ENCODE measurements around the gene DDA1. TPM values are rescaled to one million over a fixed set of nuclear protein-coding genes. Genes with fewer than 3 reads are reported as not detected.
A peak's percentile ranks its signal among the peaks of the same experiment; 100 is the strongest.

The DDA1 gene
- total RNA-seq, 4 donors from 2014 or later, result 16.4 to 30.7 (median 26.3) TPM

DNA sequence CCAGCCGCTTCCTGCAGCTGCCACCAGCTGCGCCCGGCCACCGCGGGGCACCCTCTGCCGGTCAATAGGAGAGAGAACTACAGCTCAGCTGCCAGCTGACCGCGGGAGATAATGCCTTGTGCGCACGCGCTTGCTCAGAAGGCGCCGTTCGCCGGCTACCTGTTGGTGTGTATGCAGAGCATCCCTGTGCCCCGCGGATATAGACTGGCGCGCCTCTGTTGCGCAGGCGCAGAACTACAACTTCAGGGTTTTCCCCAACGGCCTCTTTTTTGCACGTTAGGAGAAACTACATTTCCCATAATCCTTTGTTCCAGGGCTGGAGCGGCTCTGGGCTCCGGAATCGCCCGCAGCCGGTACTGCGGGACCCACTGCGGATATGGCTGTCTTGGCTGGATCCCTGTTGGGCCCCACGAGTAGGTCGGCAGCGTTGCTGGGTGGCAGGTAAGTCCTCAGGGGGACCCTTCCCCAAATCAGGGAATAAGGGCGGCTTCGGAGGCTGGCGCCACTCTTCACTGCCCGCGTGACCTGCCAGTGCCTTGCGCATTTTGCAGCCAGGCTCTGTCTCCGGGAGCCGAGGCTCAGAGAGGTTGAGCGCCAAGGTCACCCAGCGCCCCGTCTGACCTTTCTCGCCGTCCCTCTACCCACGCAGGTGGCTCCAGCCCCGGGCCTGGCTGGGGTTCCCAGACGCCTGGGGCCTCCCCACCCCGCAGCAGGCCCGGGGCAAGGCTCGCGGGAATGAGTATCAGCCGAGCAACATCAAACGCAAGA is 3.7 kb upstream of the DDA1 start, which contains the start of gene MRPL34:
TSS of gene MRPL34 (plus strand) at position 356 of the 768 bp plus-strand sequence. CDS start at position 377, 21 bp downstream.
- WGBS, 2 donors, result 0% methylated on average over 41 to 50 of the region's 55 CpGs

DNA sequence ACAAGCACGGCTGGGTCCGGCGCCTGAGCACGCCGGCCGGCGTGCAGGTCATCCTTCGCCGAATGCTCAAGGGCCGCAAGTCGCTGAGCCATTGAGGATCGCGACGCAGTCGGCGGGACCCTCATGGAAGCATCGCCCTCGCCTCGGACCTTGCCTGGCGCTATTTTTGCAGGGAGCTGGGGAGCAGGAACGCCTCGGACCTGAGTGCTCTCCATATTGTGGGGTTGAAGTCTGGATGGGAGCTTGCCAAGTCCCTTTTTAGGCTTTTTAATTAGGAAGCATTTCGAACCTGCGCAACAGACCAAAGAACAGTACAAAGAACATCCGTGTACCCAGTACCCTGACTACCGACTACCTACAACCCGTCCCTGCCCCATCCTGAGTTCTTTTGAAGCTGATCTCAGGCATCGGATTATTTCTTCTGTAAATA is 3.1 kb upstream of the DDA1 start:
- 6 to 7% methylated on average over 18 to 25 of the region's 28 CpGs for WGBS, 2 donors
- peak overlapping the region; percentile 57 for H3K4me3 ChIP-seq (ENCODE audit: low read depth, poor library complexity, severe bottlenecking)

More for the DNA sequence above, 3.7 kb upstream of the DDA1 start, which contains the start of gene MRPL34:
- H3K4me3 ChIP-seq (ENCODE audit: low read depth, poor library complexity, severe bottlenecking), result peak within 1 kb of the TSS; percentile 57
- intact Hi-C loops (cut with DNase I; ENCODE audit: low total_unique reads), result no loop called here
- peak in 1 of 2 donors; percentile 1 for TF ChIP-seq POLR2A (IDR thresholded peaks at IDR 0.05)
- TF ChIP-seq CTCF (IDR thresholded peaks at IDR 0.05), result peak in 2 of 3 donors; percentile 23 to 84
- peak; percentile 95 to 99 for DNase-seq (ENCODE audit: low spot score in 2 of 2)

DNA sequence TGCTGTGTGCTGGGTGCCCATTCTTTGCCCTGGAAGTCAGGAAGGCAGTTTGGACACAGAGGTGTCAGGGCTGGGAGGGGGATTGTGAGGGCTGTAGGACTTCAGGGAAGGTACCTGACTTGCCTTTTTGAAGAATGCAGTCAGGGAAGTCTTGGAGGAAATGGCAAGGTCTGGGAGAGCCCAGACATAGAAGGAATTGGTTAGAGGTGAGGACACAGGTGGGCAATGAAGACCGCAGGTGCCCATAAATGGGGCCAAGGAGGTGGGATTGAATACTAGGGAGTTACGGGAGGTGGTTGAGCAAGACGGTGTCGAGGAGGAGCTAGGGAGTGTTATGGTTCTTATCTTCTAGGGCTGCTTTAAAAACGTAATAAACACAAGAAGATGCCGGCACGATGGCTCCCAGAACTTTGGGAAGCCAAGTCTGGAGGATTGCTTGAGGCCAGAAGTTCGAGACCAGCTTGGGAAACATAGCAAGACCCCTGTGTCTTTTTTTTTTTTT is 1.4 kb upstream of the DDA1 start:
- TF ChIP-seq POLR2A (IDR thresholded peaks at IDR 0.05) (no peak), CTCF (IDR thresholded peaks at IDR 0.05) (no peak)
- no peak overlapping the region for H3K4me3 ChIP-seq (ENCODE audit: low read depth, poor library complexity, severe bottlenecking)
- DNase-seq (ENCODE audit: low spot score in 2 of 2), result no peak
- intact Hi-C loops (cut with DNase I; ENCODE audit: low total_unique reads), result no loop called here
- 84% methylated on average over 8 of the region's 8 CpGs for WGBS, 2 donors

More for the DNA sequence above, 3.1 kb upstream of the DDA1 start:
- TF ChIP-seq POLR2A (IDR thresholded peaks at IDR 0.05) (no peak), CTCF (IDR thresholded peaks at IDR 0.05) (no peak)
- DNase-seq (ENCODE audit: low spot score in 2 of 2), result no peak
- intact Hi-C loops (cut with DNase I; ENCODE audit: low total_unique reads), result no loop called here

DNA sequence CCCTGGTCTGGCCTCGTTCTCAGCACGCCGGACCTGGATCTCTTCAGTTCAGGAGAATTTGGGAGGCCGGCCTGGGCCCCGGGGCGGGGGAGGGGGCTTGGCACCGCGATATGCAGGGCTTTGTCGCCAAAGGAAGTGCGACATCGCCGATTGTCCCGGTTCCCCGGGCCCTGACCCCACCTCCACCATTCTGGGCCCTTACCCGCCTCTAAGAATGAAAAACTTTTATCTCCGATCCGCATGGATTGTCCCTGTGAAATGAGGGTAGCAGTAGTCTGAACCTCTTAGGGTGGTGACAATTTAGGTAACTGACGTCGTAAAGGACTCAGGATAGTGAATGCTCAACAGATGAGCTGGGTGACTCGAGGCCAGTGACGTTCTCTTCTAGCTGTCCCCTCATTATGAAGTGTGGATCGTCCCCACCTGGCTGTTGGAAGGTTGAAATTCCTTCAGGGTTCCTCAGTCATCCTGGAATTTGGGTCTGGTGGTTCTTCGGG is 650 bp downstream of the DDA1 start:
- intact Hi-C loops (cut with DNase I; ENCODE audit: low total_unique reads), result no loop called here
- TF ChIP-seq POLR2A (IDR thresholded peaks at IDR 0.05), result no peak
- no peak for TF ChIP-seq CTCF (IDR thresholded peaks at IDR 0.05)

DNA sequence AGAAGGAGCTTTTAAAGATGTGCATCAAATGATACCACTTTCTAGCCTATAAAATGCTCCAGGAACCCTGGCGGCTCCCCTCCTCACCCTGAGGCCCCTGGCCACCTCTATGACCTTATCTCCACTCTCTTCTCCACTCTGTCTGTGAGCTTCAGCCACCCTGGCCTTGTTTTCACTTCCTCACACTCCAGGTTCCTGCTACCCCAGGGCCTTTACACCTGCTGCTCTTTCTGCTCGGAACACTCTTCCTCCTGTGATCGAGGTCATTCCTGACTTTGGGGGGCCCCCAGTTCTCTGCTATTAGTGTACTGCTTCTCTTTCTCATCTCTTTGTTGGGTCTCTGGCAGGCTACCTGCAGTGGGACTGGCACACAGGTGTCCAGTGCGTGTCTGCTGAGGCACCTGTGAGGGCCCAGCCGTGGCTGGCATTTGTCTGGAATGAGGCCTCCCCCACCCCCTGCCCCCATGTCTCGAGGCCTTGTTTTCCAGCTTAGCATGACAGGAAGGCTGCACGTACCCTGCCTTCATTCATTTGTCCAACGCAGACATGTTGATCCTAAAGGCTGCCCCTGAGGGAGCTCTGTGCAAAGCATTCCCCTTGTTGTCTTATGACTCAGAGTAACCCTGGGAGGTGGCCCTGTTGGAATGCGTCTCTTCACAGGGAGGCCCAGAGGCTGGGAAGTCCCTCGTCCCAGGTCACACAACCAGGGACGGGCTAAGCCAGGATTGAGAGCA is 2.3 kb downstream of the DDA1 start:
- intact Hi-C loops (cut with DNase I; ENCODE audit: low total_unique reads), result no loop called here
- H3K4me3 ChIP-seq (ENCODE audit: low read depth, poor library complexity, severe bottlenecking), result no peak overlapping the region
- TF ChIP-seq POLR2A (IDR thresholded peaks at IDR 0.05), result no peak
- TF ChIP-seq CTCF (IDR thresholded peaks at IDR 0.05), result no peak
- DNase-seq (ENCODE audit: low spot score in 2 of 2), result no peak
- 55% methylated on average over 11 of the region's 11 CpGs for WGBS, 2 donors

More for the DNA sequence above, 650 bp downstream of the DDA1 start:
- no peak for DNase-seq (ENCODE audit: low spot score in 2 of 2)
- peak overlapping the region; percentile 97 for H3K4me3 ChIP-seq (ENCODE audit: low read depth, poor library complexity, severe bottlenecking)
- 5 to 8% methylated on average over 15 to 23 of the region's 23 CpGs for WGBS, 2 donors

Measured in lower leg skin (tissue), 4 donors.